MCF 10A (cell line): Measurements from ENCODE around the gene OR13F1. TPM values are rescaled to one million over a fixed set of nuclear protein-coding genes. Genes with fewer than 3 reads are reported as not detected.
"Not testable (repeated sequence)": the region's sequence is repeated elsewhere in the genome, so short reads cannot be mapped to it uniquely, and the experiment has no call there.

Source experiments
- BruUV-seq: library from RNA; stranded (reverse); fragments of 400-500 nt; replicated peaks from 2 replicates; lab custom pipeline; 2021; lab: Mats Ljungman, UMichigan
- CTCF ChIA-PET: fragments of 300-600 bp; sonication (Branson Sonifier 250); formaldehyde crosslinking; extraction: SDS; loops from one replicate; lab custom pipeline; 2021; ENCODE audit warnings: antibody characterized with exemption, inconsistent platforms; lab: Yijun Ruan, JAX
- POLR2A ChIA-PET: fragments of 300-600, 350-650 bp; sonication (Branson Sonifier 250); formaldehyde crosslinking; extraction: SDS; loops from one replicate; lab custom pipeline; 2020; ENCODE audit warnings: antibody characterized with exemption, inconsistent platforms; lab: Yijun Ruan, JAX
- DNase-seq: peaks from one replicate; pipeline ENCODE4 v3.0.0-alpha.2; 2018; ENCODE audit not compliant: unreplicated experiment
- H3K27ac Mint-ChIP-seq: one replicate; pipeline ENCODE4 v1.8.0; 2022; ENCODE audit warnings: mild to moderate bottlenecking, low read depth, mixed read lengths; ENCODE audit not compliant: unreplicated experiment
- H3K27me3 Mint-ChIP-seq: one replicate; pipeline ENCODE4 v1.8.0; 2022; ENCODE audit warnings: mixed read lengths; ENCODE audit not compliant: insufficient read depth, unreplicated experiment
- H3K36me3 Mint-ChIP-seq: one replicate; pipeline ENCODE4 v1.8.0; 2022; ENCODE audit warnings: mild to moderate bottlenecking, moderate library complexity, mixed read lengths; ENCODE audit not compliant: insufficient read depth, unreplicated experiment
- H3K4me1 Mint-ChIP-seq: one replicate; pipeline ENCODE4 v1.8.0; 2022; ENCODE audit warnings: mixed read lengths; ENCODE audit not compliant: insufficient read depth, unreplicated experiment
- H3K4me3 Mint-ChIP-seq: one replicate; pipeline ENCODE4 v1.8.0; 2022; ENCODE audit warnings: mild to moderate bottlenecking, moderate library complexity, mixed read lengths; ENCODE audit not compliant: unreplicated experiment
- H3K9me3 Mint-ChIP-seq: one replicate; pipeline ENCODE4 v1.8.0; 2022; ENCODE audit warnings: mixed read lengths; ENCODE audit not compliant: unreplicated experiment
- intact Hi-C: fragments of 100-400 bp; cut with micrococcal nuclease; formaldehyde crosslinking; loops from 2 replicates; pipeline ENCODE4 v1.14.1; 2022
- total RNA-seq: library from RNA; stranded (reverse); gene quantifications from 2 replicates; pipeline ENCODE4 v1.2.3, GENCODE V29; 2022
- TF ChIP-seq, protein P1 (sequence below): fragments of 200-600 bp; IDR thresholded peaks from one replicate; pipeline ENCODE4 v1.8.0; 2022; ENCODE audit warnings: antibody characterized with exemption, mild to moderate bottlenecking; ENCODE audit not compliant: unreplicated experiment

The OR13F1 gene
- total RNA-seq, 1 experiment from 2014 or later: not detected

DNA sequence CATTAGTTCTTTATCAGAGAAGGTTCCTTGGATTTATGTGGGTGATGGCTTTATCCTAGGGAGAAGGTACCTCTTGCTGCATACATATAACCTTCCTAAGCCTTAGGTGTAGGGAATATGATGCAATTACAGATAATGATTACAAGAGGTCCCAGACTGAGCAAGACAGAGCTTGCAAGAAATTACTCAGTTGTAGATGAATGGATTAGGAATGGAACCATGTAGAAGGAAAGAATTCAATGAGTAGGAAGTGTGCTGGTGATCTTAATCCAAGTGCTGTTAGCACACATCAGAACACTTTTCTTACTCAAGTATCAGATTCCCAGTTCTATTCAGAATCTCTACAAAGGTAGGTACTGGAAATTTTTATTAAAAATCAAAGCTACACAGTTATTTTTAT, 2.5 kb downstream of the OR13F1 start:
- ChIA-PET POLR2A (interaction anchor here (0.7 to 1.0 kb wide), 2 partner anchors 9 to 257 kb away, joined by 3 read pairs; no protein-coding TSS in a partner anchor), CTCF (interaction anchor here (1.0 kb wide), 2 partner anchors 11 to 239 kb away, joined by 3 read pairs; no protein-coding TSS in a partner anchor)
- no peaks in the 10 kb centered on the region for H3K9me3 Mint-ChIP-seq
- H3K4me3 Mint-ChIP-seq: no peak overlapping the region
- peak; percentile 53 for DNase-seq
- intact Hi-C loops: no loop called here
- H3K27me3 Mint-ChIP-seq: no peaks in the 10 kb centered on the region
- H3K36me3 Mint-ChIP-seq: no peaks in the 10 kb centered on the region
- no peak overlapping the region for H3K27ac Mint-ChIP-seq
- no TSS peak for BruUV-seq
- TF ChIP-seq, protein P1, sequence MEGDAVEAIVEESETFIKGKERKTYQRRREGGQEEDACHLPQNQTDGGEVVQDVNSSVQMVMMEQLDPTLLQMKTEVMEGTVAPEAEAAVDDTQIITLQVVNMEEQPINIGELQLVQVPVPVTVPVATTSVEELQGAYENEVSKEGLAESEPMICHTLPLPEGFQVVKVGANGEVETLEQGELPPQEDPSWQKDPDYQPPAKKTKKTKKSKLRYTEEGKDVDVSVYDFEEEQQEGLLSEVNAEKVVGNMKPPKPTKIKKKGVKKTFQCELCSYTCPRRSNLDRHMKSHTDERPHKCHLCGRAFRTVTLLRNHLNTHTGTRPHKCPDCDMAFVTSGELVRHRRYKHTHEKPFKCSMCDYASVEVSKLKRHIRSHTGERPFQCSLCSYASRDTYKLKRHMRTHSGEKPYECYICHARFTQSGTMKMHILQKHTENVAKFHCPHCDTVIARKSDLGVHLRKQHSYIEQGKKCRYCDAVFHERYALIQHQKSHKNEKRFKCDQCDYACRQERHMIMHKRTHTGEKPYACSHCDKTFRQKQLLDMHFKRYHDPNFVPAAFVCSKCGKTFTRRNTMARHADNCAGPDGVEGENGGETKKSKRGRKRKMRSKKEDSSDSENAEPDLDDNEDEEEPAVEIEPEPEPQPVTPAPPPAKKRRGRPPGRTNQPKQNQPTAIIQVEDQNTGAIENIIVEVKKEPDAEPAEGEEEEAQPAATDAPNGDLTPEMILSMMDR: no peak
- no peaks in the 10 kb centered on the region for H3K4me1 Mint-ChIP-seq

DNA sequence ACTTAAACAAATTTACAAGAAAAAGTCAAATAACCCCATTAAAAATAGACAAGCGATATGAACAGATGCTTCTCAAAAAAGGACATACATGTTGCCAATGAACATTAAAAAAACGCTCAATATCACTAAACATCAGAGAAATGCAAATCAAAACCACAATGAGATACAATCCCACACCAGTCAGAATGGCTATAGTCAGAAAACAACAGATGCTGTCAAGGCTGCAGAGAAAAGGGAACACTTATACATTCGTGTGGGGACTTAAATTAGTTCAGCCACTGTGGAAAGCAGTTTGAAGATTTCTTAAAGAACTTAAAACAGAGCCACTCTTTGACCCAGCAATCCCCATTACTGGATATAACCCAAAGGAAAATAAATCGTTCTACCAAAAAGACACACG, 10.8 kb downstream of the OR13F1 start:
- H3K4me1 Mint-ChIP-seq: peaks cover 6% of the 10 kb centered on the region
- intact Hi-C loops: no loop called here
- no peak overlapping the region for H3K4me3 Mint-ChIP-seq
- ChIA-PET CTCF (no interaction called here), POLR2A (no interaction called here)
- no peak overlapping the region for H3K27ac Mint-ChIP-seq
- TF ChIP-seq, protein P1: no peak
- H3K36me3 Mint-ChIP-seq: no peaks in the 10 kb centered on the region
- H3K9me3 Mint-ChIP-seq: no peaks in the 10 kb centered on the region
- DNase-seq: no peak
- no peaks in the 10 kb centered on the region for H3K27me3 Mint-ChIP-seq
- BruUV-seq: no TSS peak

DNA sequence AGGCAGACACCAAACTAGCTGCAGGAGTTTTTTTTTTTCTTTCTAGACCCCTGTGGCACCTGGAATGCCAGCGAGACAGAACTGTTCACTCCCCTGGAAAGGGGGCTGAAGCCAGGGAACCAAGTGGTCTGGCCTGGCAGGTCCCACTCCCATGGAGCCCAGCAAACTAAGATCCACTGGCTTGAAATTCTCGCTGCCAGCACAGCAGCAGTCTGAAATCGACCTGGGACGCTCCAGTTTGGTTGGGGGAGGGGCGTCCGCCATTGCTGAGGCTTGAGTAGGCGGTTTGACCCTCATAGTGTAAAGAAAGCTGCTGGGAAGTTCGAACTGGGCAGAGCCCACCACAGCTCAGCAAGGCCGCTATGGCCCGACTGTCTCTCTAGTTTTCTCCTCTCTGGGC, 16.2 kb downstream of the OR13F1 start:
- H3K27ac Mint-ChIP-seq, intact Hi-C loops, H3K27me3 Mint-ChIP-seq, H3K4me1 Mint-ChIP-seq, DNase-seq, POLR2A ChIA-PET, H3K4me3 Mint-ChIP-seq, H3K9me3 Mint-ChIP-seq, H3K36me3 Mint-ChIP-seq, BruUV-seq: not testable (repeated sequence)
- CTCF ChIA-PET: interaction anchor here (0.6 kb wide), 2 partner anchors 18 to 705 kb away, joined by 4 to 6 read pairs; no protein-coding TSS in a partner anchor

DNA sequence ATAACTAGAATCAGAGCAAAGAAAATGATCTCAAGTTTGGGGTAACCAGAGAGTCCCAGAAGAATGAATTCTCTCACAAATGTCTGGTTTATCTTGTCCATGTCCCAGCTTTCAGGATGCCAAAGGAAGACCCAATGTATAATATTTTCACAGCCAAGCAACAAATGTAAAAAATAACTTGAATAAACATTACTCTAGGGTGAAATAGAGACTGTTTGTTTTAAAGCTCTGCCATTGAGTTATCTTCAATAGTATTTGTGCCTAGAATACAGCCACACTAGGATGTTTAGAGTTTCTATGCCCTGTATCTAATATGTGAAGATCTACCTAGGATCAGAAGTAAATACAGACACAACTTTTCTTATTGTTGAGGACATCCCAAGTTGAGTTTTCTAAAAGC, 23.0 kb downstream of the OR13F1 start, which contains the start of gene OR13C4:
TSS of gene OR13C4 (minus strand) at position 101 of the 400 bp plus-strand sequence. CDS start at position 101, 0 bp downstream.
- TF ChIP-seq, protein P1: no peak
- intact Hi-C loops: no loop called here
- Mint-ChIP-seq H3K36me3 (no peaks in the 10 kb centered on the region), H3K4me3 (no peak within 1 kb of the TSS), H3K9me3 (peaks cover 8% of the 10 kb centered on the region), H3K27me3 (no peaks in the 10 kb centered on the region), H3K27ac (no peak within 1 kb of the TSS), H3K4me1 (no peaks in the 10 kb centered on the region)
- POLR2A ChIA-PET: no interaction called here
- CTCF ChIA-PET: no interaction called here
- DNase-seq: no peak
- no TSS peak for BruUV-seq
